Measurements from ENCODE around the gene BAIAP2.

The BAIAP2 gene

GRCh38 chr17:81039854-81040758, 5.2 kb downstream of the BAIAP2 start:
- Histone ChIP-seq H3K4me1 (peaks cover 60% of the 10 kb centered on the region), H3K4me3 (ENCODE audit: low read depth, low read length) (no peak overlapping the region), H3K27me3 (no peaks in the 10 kb centered on the region), H3K9me3 (no peaks in the 10 kb centered on the region), H3K36me3 (peaks cover 9% of the 10 kb centered on the region; the same call in 1 of the 2 replicates)
- no peak for TF ChIP-seq CTCF (IDR thresholded peaks at IDR 0.05; ENCODE audit: low read depth, low read length)
- DNase-seq, result peak; percentile 57

DNA sequence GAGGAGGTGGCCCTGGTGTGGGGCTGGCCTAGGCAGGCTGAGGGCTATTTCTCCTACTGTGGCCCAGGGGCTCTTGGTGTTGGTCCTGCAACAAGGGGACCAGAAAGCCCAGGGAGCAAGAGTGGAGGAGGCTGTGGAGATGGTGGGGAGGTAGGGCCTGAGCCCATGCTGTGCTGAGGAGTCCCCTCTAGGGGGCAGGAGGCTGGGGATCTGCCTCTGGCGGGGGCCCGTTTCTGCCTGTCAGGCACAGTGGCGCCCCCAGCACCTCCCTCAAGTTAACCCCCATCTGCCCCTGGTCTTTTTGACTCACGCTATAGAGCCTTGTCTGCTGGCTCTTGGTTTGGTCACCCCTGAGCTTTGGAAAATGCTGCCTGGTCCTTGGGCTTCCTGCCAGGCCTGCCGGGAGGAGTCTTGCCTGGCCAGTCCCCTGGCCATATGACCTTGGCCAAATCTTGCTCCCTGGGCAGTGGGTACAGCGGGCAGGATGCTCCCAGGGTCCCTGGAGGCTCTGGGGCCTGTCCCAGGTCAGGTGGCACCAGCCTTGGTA, 5.9 kb downstream of the BAIAP2 start:
- H3K27me3 ChIP-seq, result no peaks in the 10 kb centered on the region
- DNase-seq, result no peak
- peak; percentile 50 for TF ChIP-seq CTCF (IDR thresholded peaks at IDR 0.05; ENCODE audit: low read depth, low read length)
- H3K36me3 ChIP-seq, result peaks cover 9% of the 10 kb centered on the region; the same call in 1 of the 2 replicates
- no peak overlapping the region for H3K4me3 ChIP-seq (ENCODE audit: low read depth, low read length)
- H3K9me3 ChIP-seq, result no peaks in the 10 kb centered on the region
- H3K4me1 ChIP-seq, result peaks cover 68% of the 10 kb centered on the region

- Histone ChIP-seq H3K27me3 (no peaks in the 10 kb centered on the region), H3K36me3 (peaks cover 7% of the 10 kb centered on the region; the same call in 1 of the 2 replicates), H3K4me1 (peaks cover 60% of the 10 kb centered on the region)
Observed at GRCh38 chr17:81042606-81043005, 7.7 kb downstream of the BAIAP2 start.

GRCh38 chr17:81043319-81043724, 8.4 kb downstream of the BAIAP2 start:
- Histone ChIP-seq H3K36me3 (peaks cover 5% of the 10 kb centered on the region; the same call in 1 of the 2 replicates), H3K4me3 (ENCODE audit: low read depth, low read length) (no peak overlapping the region), H3K4me1 (peaks cover 52% of the 10 kb centered on the region), H3K9me3 (no peaks in the 10 kb centered on the region), H3K27me3 (no peaks in the 10 kb centered on the region)
- TF ChIP-seq CTCF (IDR thresholded peaks at IDR 0.05; ENCODE audit: low read depth, low read length), result no peak
- DNase-seq, result no peak

More at GRCh38 chr17:81042606-81043005, 7.7 kb downstream of the BAIAP2 start:
- Histone ChIP-seq H3K9me3 (no peaks in the 10 kb centered on the region), H3K4me3 (ENCODE audit: low read depth, low read length) (no peak overlapping the region)
- DNase-seq, result peak; percentile 78
- TF ChIP-seq CTCF (IDR thresholded peaks at IDR 0.05; ENCODE audit: low read depth, low read length), result peak; percentile 33; the same call in 1 of the 2 replicates

DNA sequence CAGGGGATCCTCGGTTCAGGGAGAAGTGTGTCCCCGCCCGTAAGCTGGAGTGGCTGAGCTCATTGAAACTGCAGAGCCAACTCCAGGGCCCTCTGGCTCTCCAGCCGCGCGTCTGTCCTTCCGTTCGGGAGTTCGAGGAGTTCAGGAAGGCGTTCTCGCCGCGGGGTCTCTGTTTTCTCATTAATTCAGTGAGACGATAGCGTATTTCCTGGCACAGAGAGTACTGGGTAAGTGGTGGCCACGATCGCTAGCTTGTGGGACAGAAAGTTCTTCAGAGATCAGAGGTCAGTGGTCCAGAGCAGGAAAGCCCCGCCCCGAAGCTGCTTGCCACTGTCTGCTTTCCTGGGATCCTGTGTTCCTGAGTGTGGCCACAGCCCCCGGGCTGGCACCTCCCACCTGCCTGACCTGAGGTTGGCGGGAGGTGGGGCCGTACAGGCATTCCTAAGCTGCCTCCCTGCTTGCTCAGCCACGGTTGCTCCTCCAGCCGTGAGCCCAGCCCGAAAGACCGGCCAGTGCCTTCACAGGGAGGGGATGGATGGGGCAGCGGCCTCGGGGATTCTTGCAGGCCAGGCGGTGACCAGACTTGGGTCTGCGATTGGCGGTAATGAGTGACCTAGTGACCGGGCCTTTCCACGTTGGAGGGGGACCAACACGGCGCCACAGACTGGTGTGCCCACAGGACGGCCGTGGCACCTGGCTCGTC, 8.9 kb downstream of the BAIAP2 start:
- Histone ChIP-seq H3K4me3 (ENCODE audit: low read depth, low read length) (no peak overlapping the region), H3K9me3 (no peaks in the 10 kb centered on the region), H3K36me3 (peaks cover 3% of the 10 kb centered on the region; the same call in 1 of the 2 replicates), H3K4me1 (peaks cover 52% of the 10 kb centered on the region), H3K27me3 (no peaks in the 10 kb centered on the region)
- no peak for TF ChIP-seq CTCF (IDR thresholded peaks at IDR 0.05; ENCODE audit: low read depth, low read length)
- DNase-seq, result no peak
